Bronchial epithelial cell (primary cell): ENCODE measurements around the gene MME. TPM values are rescaled to one million over a fixed set of nuclear protein-coding genes. Genes with fewer than 3 reads are reported as not detected.
"Not testable (repeated sequence)": the region's sequence is repeated elsewhere in the genome, so short reads cannot be mapped to it uniquely, and the experiment has no call there.

Source experiments
- DNase-seq: peaks from one replicate; pipeline ENCODE4 v3.0.0-alpha.2; 2010; ENCODE audit warnings: low read depth
- FAIRE-seq: peaks from 2 replicates; lab custom pipeline; 2011; peaks lifted over from hg19 to GRCh38; lab: Jason Lieb, UNC
- H3K27me3 ChIP-seq: 2 replicates; pipeline ENCODE4 v1.5.1; 2011; ENCODE audit warnings: low read length; ENCODE audit not compliant: control insufficient read depth, insufficient read depth
- H3K36me3 ChIP-seq: 2 replicates; pipeline ENCODE4 v1.5.1; 2011; ENCODE audit warnings: low read length; ENCODE audit not compliant: control insufficient read depth, insufficient read depth
- H3K4me3 ChIP-seq: 2 replicates; pipeline ENCODE4 v1.5.1; 2011; ENCODE audit warnings: mild to moderate bottlenecking, low read depth, low read length, control low read depth
- CTCF ChIP-seq: IDR thresholded peaks from 2 replicates; pipeline ENCODE4 v1.5.1; 2011; ENCODE audit warnings: mild to moderate bottlenecking, moderate library complexity, low read length, control low read depth, inconsistent platforms; ENCODE audit not compliant: insufficient read depth, severe bottlenecking
- total RNA-seq: library from RNA; depleted of rRNA; stranded (reverse); fragments of >200 nt; gene quantifications from 2 replicates; pipeline ENCODE4 v1.2.1, GENCODE V29; 2014

Gene MME
- total RNA-seq, 1 donor from 2014 or later, result 25.3 TPM

GRCh38 chr3:155204851-155205250 is 124.7 kb downstream of the MME start:
- no peak for DNase-seq
- Histone ChIP-seq H3K27me3 (no peaks in the 10 kb centered on the region), H3K36me3 (no peaks in the 10 kb centered on the region), H3K4me3 (no peak overlapping the region)
- FAIRE-seq, result no peak
- TF ChIP-seq CTCF, result no peak

- H3K27me3 ChIP-seq, result no peaks in the 10 kb centered on the region
- no peak overlapping the region for H3K4me3 ChIP-seq
- FAIRE-seq (no peak), DNase-seq (no peak)
- H3K36me3 ChIP-seq, result no peaks in the 10 kb centered on the region
- no peak for TF ChIP-seq CTCF
Measured at GRCh38 chr3:155208183-155208800, 128.2 kb downstream of the MME start.

GRCh38 chr3:155210736-155211135 is 130.6 kb downstream of the MME start:
- H3K27me3 ChIP-seq, result no peaks in the 10 kb centered on the region
- no peak overlapping the region for H3K4me3 ChIP-seq
- DNase-seq (no peak), FAIRE-seq (no peak)
- H3K36me3 ChIP-seq, result no peaks in the 10 kb centered on the region
- no peak for TF ChIP-seq CTCF

- Histone ChIP-seq H3K27me3 (no peaks in the 10 kb centered on the region), H3K4me3 (no peak overlapping the region), H3K36me3 (no peaks in the 10 kb centered on the region)
- TF ChIP-seq CTCF, result no peak
- no peak for DNase-seq
- no peak for FAIRE-seq
Measured at GRCh38 chr3:155211266-155211665, 131.1 kb downstream of the MME start.

GRCh38 chr3:155211940-155212339 is 131.8 kb downstream of the MME start:
- no peak for TF ChIP-seq CTCF
- no peak overlapping the region for H3K4me3 ChIP-seq
- no peaks in the 10 kb centered on the region for H3K27me3 ChIP-seq
- FAIRE-seq (no peak), DNase-seq (no peak)
- H3K36me3 ChIP-seq, result no peaks in the 10 kb centered on the region

GRCh38 chr3:155216007-155216406 is 135.9 kb downstream of the MME start:
- H3K27me3 ChIP-seq, DNase-seq, H3K36me3 ChIP-seq, H3K4me3 ChIP-seq, FAIRE-seq: not testable (repeated sequence)
